HEK293 (cell line): ENCODE measurements around the gene KLF16.
A peak's percentile ranks its signal among the peaks of the same experiment; 100 is the strongest.

Source experiments
- CTCF ChIA-PET: fragments of 350-600 bp; formaldehyde crosslinking; extraction: SDS; loops from one replicate; lab custom pipeline; 2021; ENCODE audit warnings: antibody characterized with exemption; lab: Yijun Ruan, JAX
- POLR2A ChIA-PET: fragments of 300-600 bp; formaldehyde crosslinking; extraction: SDS; loops from one replicate; lab custom pipeline; 2020; ENCODE audit warnings: antibody characterized with exemption, inconsistent platforms; lab: Yijun Ruan, JAX
- H3K27ac ChIP-seq: fragments of 200-500 bp; sonication (Bioruptor generic); 2 replicates; pipeline ENCODE4 v1.5.1; 2014; ENCODE audit warnings: low read depth, low read length, control low read depth, inconsistent platforms; ENCODE audit errors: extremely low read depth
- H3K36me3 ChIP-seq, 2 experiments: fragments of 200-500 bp in 1 of 2; sonication (Bioruptor generic) in 1 of 2; 1 replicate in 1 of 2; 2 replicates in 1 of 2; pipeline ENCODE4 v1.5.1; 2014 to 2017; ENCODE audit warnings: inconsistent platforms in 2 of 2, low read length in 2 of 2; ENCODE audit not compliant: control insufficient read depth in 2 of 2, insufficient read depth in 1 of 2
- H3K4me1 ChIP-seq: fragments of 200-500 bp; sonication (Bioruptor generic); 2 replicates; pipeline ENCODE4 v1.5.1; 2014; ENCODE audit warnings: mild to moderate bottlenecking, low read length, inconsistent platforms; ENCODE audit not compliant: control insufficient read depth, insufficient read depth
- H3K4me3 ChIP-seq: 2 replicates; pipeline ENCODE4 v1.5.1; 2011; ENCODE audit warnings: low read depth, mild to moderate bottlenecking, control low read depth, low read length, moderate library complexity
- H3K9me3 ChIP-seq: fragments of 200-500 bp; sonication (Bioruptor generic); 2 replicates; pipeline ENCODE4 v1.5.1; 2014; ENCODE audit warnings: low read depth, low read length, inconsistent platforms; ENCODE audit not compliant: control insufficient read depth, insufficient read depth
- KLF10 ChIP-seq: fragments of 450-650 bp; IDR thresholded peaks from 2 replicates; pipeline ENCODE4 v1.5.1; 2018; ENCODE audit warnings: missing biosample characterization, mild to moderate bottlenecking, missing genetic modification characterization
- KLF7 ChIP-seq: fragments of 450-650 bp; formaldehyde crosslinking; IDR thresholded peaks from 2 replicates; pipeline ENCODE4 v1.5.1; 2016; ENCODE audit warnings: missing biosample characterization, missing genetic modification characterization, borderline replicate concordance
- SCRT2 ChIP-seq: fragments of 450-650 bp; formaldehyde crosslinking; IDR thresholded peaks from 2 replicates; pipeline ENCODE4 v1.5.1; 2016; ENCODE audit warnings: missing biosample characterization, missing genetic modification characterization
- SETDB1 ChIP-seq: IDR thresholded peaks from one replicate; pipeline ENCODE4 v1.6.1; 2017; ENCODE audit warnings: mild to moderate bottlenecking, low read length, moderate library complexity, mixed read lengths; ENCODE audit not compliant: insufficient read length
- ZBTB7A ChIP-seq: fragments of 450-650 bp; formaldehyde crosslinking; IDR thresholded peaks from 2 replicates; pipeline ENCODE4 v1.5.1; 2016; ENCODE audit warnings: low read depth, missing biosample characterization, missing genetic modification characterization
- ZFP69B ChIP-seq: fragments of 450-650 bp; formaldehyde crosslinking; IDR thresholded peaks from 2 replicates; pipeline ENCODE4 v1.5.1; 2016; ENCODE audit warnings: missing biosample characterization, missing genetic modification characterization
- ZNF140 ChIP-seq: fragments of 450-650 bp; formaldehyde crosslinking; IDR thresholded peaks from 2 replicates; pipeline ENCODE4 v1.5.1; 2016; ENCODE audit warnings: missing biosample characterization, missing genetic modification characterization
- ZNF302 ChIP-seq: fragments of 450-650 bp; formaldehyde crosslinking; IDR thresholded peaks from 2 replicates; pipeline ENCODE4 v1.5.1; 2016; ENCODE audit warnings: missing biosample characterization, missing genetic modification characterization, low read depth
- ZNF335 ChIP-seq: fragments of 450-650 bp; formaldehyde crosslinking; conservative IDR thresholded peaks from 2 replicates; pipeline ENCODE4 v1.5.1; 2016; ENCODE audit warnings: missing biosample characterization, missing genetic modification characterization
- ZNF510 ChIP-seq: fragments of 450-650 bp; formaldehyde crosslinking; IDR thresholded peaks from 2 replicates; pipeline ENCODE4 v1.5.1; 2018; ENCODE audit warnings: mild to moderate bottlenecking, missing genetic modification characterization, missing biosample characterization; ENCODE audit not compliant: insufficient replicate concordance
- ZNF585B ChIP-seq: fragments of 450-650 bp; formaldehyde crosslinking; IDR thresholded peaks from 2 replicates; pipeline ENCODE4 v1.5.1; 2016; ENCODE audit warnings: missing biosample characterization, missing genetic modification characterization
- ZNF600 ChIP-seq: fragments of 450-650 bp; formaldehyde crosslinking; IDR thresholded peaks from 2 replicates; pipeline ENCODE4 v1.5.1; 2016; ENCODE audit warnings: missing biosample characterization, missing genetic modification characterization
- ZNF76 ChIP-seq: fragments of 450-650 bp; formaldehyde crosslinking; IDR thresholded peaks from 2 replicates; pipeline ENCODE4; 2016; ENCODE audit warnings: low read depth, missing biosample characterization, missing genetic modification characterization, borderline replicate concordance
- ZNF791 ChIP-seq: fragments of 450-650 bp; formaldehyde crosslinking; IDR thresholded peaks from 2 replicates; pipeline ENCODE4 v1.5.1; 2016; ENCODE audit warnings: missing biosample characterization, missing genetic modification characterization
- TF ChIP-seq, protein P1 (sequence below): fragments of 450-650 bp; formaldehyde crosslinking; IDR thresholded peaks from 2 replicates; pipeline ENCODE4 v1.5.1; 2016; ENCODE audit warnings: missing biosample characterization, missing genetic modification characterization
- TF ChIP-seq, protein P2 (sequence below): fragments of 450-650 bp; formaldehyde crosslinking; IDR thresholded peaks from 2 replicates; pipeline ENCODE4 v1.5.1; 2017; ENCODE audit warnings: missing biosample characterization, missing genetic modification characterization
- TF ChIP-seq, protein P3 (sequence below): fragments of 450-650 bp; formaldehyde crosslinking; IDR thresholded peaks from 2 replicates; pipeline ENCODE4 v1.5.1; 2017; ENCODE audit warnings: missing biosample characterization, missing genetic modification characterization
- TF ChIP-seq, protein P4 (sequence below): fragments of 450-650 bp; formaldehyde crosslinking; IDR thresholded peaks from 2 replicates; pipeline ENCODE4 v1.5.1; 2016; ENCODE audit warnings: missing biosample characterization, missing genetic modification characterization, borderline replicate concordance
- TF ChIP-seq, protein P5 (sequence below): fragments of 450-650 bp; formaldehyde crosslinking; IDR thresholded peaks from 2 replicates; pipeline ENCODE4 v1.5.1; 2016; ENCODE audit warnings: missing biosample characterization, missing genetic modification characterization
- TF ChIP-seq, protein P6 (sequence below): fragments of 450-650 bp; formaldehyde crosslinking; IDR thresholded peaks from 2 replicates; pipeline ENCODE4 v1.5.1; 2016; ENCODE audit warnings: missing biosample characterization, missing genetic modification characterization

Gene KLF16

DNA sequence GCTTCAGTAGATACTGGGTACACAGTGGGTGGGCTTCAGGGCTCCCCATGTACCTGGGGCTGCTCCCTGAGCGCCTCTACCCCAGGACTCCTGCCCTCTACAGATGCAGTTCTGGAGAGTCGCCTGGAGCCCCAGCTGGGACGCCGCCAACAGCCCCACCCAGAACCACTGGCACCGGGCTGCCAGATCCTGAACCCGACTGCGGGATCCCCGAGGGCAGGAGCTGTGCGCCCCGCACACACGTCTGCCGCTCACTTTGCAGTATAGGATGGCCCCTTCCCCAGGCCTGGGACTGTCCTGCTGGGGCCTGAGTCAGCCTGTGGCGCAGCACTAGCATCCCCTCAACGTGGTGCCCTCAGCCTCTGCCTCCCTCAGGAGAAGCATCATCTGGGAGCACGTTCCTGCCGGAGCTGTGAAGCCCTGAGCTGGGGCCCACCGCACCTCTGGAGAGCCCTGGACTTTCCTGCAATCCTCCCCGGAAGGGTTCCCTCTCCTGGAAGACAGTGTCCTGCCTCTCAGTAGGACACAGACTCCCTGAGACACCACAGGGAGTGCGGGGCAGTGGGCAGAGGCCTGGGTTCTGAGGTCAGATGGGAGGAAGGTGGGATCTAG, 18.8 kb downstream of the KLF16 start:
- Histone ChIP-seq H3K4me3 (no peak overlapping the region), H3K9me3 (no peaks in the 10 kb centered on the region), H3K36me3 (peaks cover 0 to 28% of the 10 kb centered on the region in 2 experiments; a peak in 1 of 3 replicates), H3K27ac (no peak overlapping the region), H3K4me1 (peaks cover 2% of the 10 kb centered on the region; the same call in 1 of the 2 replicates)
- POLR2A ChIA-PET: interaction anchor here (0.5 kb wide), 1 partner anchor 294 kb away, joined by 6 read pairs; no protein-coding TSS in a partner anchor
- TF ChIP-seq, protein P1, sequence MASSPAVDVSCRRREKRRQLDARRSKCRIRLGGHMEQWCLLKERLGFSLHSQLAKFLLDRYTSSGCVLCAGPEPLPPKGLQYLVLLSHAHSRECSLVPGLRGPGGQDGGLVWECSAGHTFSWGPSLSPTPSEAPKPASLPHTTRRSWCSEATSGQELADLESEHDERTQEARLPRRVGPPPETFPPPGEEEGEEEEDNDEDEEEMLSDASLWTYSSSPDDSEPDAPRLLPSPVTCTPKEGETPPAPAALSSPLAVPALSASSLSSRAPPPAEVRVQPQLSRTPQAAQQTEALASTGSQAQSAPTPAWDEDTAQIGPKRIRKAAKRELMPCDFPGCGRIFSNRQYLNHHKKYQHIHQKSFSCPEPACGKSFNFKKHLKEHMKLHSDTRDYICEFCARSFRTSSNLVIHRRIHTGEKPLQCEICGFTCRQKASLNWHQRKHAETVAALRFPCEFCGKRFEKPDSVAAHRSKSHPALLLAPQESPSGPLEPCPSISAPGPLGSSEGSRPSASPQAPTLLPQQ (tag by site-specific recombination): peak; percentile 51
- TF ChIP-seq ZFP69B (tag by site-specific recombination): 0 out of 2 replicates have a peak, but pooled peaks have one; percentile 52
- no peak for TF ChIP-seq ZNF140
- CTCF ChIA-PET: interaction anchor here (3.1 kb wide), 1 partner anchor 7 kb away, joined by 32 read pairs; no protein-coding TSS in a partner anchor

DNA sequence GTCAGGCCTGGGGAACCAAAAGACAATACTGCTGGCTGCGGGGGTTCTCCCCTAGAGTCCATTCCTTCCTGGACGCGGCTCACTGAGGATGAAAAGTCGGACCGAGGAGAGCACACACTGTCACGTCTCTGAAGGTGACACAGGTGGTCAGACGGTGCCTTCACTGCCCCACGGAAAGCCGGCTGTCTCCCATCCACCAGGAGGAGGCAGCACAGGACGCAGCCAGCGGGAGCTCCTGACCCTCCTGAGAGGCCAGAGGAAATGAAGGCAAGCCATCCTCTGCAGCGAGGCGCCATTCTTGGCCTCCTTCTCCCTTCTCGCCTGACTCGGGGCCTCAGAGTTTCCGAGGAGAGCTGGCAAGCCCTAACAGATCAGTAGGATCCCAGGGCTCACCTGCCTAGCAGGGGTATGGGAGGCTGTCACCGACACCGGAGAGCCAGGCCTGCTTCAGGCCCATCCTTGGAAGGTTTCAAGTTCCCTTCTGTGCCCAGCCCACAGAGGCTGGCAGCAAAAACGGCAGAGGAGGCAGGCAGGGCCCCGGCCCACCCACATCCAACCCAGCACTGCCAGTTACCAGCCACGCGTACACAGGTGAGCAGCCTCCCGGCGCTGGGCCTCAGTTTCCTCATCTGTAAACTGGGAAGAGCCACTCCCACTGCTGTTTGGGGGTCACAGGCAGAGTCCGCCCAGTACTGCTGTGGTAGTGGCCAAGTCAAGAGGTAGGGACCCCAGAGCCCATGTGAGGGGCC, 19.6 kb downstream of the KLF16 start:
- TF ChIP-seq, protein P2, sequence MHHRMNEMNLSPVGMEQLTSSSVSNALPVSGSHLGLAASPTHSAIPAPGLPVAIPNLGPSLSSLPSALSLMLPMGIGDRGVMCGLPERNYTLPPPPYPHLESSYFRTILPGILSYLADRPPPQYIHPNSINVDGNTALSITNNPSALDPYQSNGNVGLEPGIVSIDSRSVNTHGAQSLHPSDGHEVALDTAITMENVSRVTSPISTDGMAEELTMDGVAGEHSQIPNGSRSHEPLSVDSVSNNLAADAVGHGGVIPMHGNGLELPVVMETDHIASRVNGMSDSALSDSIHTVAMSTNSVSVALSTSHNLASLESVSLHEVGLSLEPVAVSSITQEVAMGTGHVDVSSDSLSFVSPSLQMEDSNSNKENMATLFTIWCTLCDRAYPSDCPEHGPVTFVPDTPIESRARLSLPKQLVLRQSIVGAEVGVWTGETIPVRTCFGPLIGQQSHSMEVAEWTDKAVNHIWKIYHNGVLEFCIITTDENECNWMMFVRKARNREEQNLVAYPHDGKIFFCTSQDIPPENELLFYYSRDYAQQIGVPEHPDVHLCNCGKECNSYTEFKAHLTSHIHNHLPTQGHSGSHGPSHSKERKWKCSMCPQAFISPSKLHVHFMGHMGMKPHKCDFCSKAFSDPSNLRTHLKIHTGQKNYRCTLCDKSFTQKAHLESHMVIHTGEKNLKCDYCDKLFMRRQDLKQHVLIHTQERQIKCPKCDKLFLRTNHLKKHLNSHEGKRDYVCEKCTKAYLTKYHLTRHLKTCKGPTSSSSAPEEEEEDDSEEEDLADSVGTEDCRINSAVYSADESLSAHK: peak; percentile 21; the same call in 1 of the 2 replicates
- TF ChIP-seq KLF10 (tag by site-specific recombination): no peak
- TF ChIP-seq SCRT2 (tag by site-specific recombination): peak; percentile 54; the same call in 1 of the 2 replicates
- peak; percentile 38; the same call in 1 of the 2 replicates for TF ChIP-seq ZNF600 (tag by site-specific recombination)
- no peak for TF ChIP-seq ZNF335 (tag by site-specific recombination)
- TF ChIP-seq, all 188 proteins: peak for 3
- Histone ChIP-seq H3K9me3 (no peaks in the 10 kb centered on the region), H3K27ac (no peak overlapping the region), H3K4me1 (peaks cover 2% of the 10 kb centered on the region; the same call in 1 of the 2 replicates), H3K36me3 (peaks cover 0 to 32% of the 10 kb centered on the region in 2 experiments; a peak in 2 of 3 replicates), H3K4me3 (no peak overlapping the region)
- ChIA-PET POLR2A (interaction anchor here (1.0 kb wide), 1 partner anchor 32 kb away, joined by 3 read pairs; no protein-coding TSS in a partner anchor), CTCF (interaction anchor here (0.5 to 1.4 kb wide), 2 partner anchors 14 to 1366 kb away, joined by 3 to 5 read pairs; no protein-coding TSS in a partner anchor)

DNA sequence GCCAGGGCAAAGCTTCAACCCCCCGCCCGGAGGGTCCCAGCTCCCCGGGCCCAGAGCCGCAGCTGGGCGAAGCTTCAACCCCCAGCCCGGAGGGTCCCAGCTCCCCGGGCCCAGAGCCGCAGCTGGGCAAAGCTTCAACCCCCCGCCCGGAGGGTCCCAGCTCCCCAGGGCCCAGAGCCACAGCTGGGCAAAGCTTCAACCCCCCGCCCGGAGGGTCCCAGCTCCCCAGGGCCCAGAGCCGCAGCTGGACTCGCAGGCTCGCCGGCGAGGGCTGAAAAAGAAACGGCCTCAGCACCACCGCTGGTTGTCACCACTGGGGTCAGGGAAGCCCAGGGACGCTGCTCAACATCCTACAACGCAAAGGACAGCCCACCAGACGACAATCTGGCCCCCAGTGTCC, 20.3 kb downstream of the KLF16 start:
- POLR2A ChIA-PET: interaction anchor here (1.0 kb wide), 1 partner anchor 33 kb away, joined by 3 read pairs; no protein-coding TSS in a partner anchor
- H3K4me1 ChIP-seq: peaks cover 2% of the 10 kb centered on the region; the same call in 1 of the 2 replicates
- no peaks in the 10 kb centered on the region for H3K9me3 ChIP-seq
- no peak overlapping the region for H3K4me3 ChIP-seq
- H3K36me3 ChIP-seq: peaks cover 0 to 32% of the 10 kb centered on the region in 2 experiments; a peak in 2 of 3 replicates
- CTCF ChIA-PET: interaction anchor here (0.6 to 1.4 kb wide), 4 partner anchors 13 to 283 kb away, joined by 3 to 5 read pairs (median 4); no protein-coding TSS in a partner anchor
- no peak overlapping the region for H3K27ac ChIP-seq
- TF ChIP-seq ZNF76 (tag by site-specific recombination) (no peak), KLF7 (tag by site-specific recombination) (no peak), ZBTB7A (tag by site-specific recombination) (no peak), ZNF302 (tag by site-specific recombination) (no peak), ZNF791 (tag by site-specific recombination) (no peak), ZNF510 (tag by site-specific recombination) (no peak), ZNF585B (no peak), SETDB1 (no peak)
- TF ChIP-seq, protein P3, sequence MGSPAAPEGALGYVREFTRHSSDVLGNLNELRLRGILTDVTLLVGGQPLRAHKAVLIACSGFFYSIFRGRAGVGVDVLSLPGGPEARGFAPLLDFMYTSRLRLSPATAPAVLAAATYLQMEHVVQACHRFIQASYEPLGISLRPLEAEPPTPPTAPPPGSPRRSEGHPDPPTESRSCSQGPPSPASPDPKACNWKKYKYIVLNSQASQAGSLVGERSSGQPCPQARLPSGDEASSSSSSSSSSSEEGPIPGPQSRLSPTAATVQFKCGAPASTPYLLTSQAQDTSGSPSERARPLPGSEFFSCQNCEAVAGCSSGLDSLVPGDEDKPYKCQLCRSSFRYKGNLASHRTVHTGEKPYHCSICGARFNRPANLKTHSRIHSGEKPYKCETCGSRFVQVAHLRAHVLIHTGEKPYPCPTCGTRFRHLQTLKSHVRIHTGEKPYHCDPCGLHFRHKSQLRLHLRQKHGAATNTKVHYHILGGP (tag by site-specific recombination): no peak
- TF ChIP-seq, protein P4, sequence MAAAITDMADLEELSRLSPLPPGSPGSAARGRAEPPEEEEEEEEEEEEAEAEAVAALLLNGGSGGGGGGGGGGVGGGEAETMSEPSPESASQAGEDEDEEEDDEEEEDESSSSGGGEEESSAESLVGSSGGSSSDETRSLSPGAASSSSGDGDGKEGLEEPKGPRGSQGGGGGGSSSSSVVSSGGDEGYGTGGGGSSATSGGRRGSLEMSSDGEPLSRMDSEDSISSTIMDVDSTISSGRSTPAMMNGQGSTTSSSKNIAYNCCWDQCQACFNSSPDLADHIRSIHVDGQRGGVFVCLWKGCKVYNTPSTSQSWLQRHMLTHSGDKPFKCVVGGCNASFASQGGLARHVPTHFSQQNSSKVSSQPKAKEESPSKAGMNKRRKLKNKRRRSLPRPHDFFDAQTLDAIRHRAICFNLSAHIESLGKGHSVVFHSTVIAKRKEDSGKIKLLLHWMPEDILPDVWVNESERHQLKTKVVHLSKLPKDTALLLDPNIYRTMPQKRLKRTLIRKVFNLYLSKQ (tag by site-specific recombination): no peak
- TF ChIP-seq, protein P5, sequence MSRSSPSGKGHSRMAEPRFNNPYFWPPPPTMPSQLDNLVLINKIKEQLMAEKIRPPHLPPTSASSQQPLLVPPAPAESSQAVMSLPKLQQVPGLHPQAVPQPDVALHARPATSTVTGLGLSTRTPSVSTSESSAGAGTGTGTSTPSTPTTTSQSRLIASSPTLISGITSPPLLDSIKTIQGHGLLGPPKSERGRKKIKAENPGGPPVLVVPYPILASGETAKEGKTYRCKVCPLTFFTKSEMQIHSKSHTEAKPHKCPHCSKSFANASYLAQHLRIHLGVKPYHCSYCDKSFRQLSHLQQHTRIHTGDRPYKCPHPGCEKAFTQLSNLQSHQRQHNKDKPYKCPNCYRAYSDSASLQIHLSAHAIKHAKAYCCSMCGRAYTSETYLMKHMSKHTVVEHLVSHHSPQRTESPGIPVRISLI (tag by site-specific recombination): no peak
- TF ChIP-seq, protein P6, sequence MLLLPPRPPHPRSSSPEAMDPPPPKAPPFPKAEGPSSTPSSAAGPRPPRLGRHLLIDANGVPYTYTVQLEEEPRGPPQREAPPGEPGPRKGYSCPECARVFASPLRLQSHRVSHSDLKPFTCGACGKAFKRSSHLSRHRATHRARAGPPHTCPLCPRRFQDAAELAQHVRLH (tag by site-specific recombination): no peak
